KG1 (cell line): ENCODE data around the gene SIDT2.
"Not testable (repeated sequence)": the region's sequence is repeated elsewhere in the genome, so short reads cannot be mapped to it uniquely, and the experiment has no call there.

Experiments used
- DNase-seq: peaks from one replicate; lab custom pipeline; 2025; lab: John Stamatoyannopoulos, UW

SIDT2 gene

DNA sequence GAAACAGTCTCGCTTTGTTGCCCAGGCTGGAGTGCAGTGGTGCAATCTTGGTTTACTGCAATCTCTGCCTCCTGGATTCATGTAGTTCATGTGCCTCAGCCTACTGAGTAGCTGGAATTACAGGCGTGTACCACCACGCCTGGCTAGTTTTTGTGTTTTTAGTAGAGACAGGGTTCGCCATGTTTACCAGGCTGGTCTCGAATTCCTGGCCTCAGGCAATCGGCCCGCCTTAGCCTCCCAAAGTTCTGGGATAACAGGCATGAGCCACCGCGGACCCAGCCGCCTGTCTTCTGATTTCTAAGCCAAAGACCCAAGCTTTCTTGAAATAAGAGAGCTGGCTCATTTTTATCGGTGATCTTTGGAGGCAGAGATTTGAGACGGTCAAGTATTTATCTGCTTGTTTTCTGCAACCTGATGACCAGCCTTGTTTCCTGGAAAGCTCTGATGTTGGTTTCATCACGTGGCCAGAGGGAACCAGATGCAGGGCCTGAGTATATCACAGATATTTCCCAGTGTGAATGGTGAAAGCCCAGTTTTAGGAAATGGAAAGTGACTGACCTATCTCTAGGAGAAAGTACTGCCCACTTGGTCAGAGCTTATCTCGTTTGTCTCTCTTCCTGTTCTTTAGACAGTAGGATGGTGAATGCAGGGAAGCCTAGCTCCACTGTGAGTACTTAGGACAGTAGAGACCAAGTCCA, 5.7 kb upstream of the SIDT2 start:
- no peak for DNase-seq

DNA sequence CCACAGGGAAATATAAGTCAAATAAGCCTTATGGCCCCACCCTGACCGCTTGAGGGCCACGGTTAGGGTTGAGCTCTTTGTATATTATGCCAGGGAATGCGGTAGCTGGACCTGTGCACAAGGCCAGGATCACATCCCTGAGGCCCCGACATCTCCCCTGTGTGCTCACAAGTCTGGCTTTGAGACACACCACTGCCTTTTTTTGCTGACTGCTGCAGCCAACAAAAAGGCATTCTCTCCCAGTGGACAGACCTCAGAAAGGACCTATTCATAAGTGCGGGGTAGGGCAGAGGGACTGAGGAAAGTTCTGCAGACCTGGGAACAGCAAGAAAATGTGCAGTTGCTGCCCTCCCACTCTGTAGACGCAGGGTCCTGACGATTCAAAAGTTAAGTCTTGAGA, 3.4 kb upstream of the SIDT2 start:
- no peak for DNase-seq

DNA sequence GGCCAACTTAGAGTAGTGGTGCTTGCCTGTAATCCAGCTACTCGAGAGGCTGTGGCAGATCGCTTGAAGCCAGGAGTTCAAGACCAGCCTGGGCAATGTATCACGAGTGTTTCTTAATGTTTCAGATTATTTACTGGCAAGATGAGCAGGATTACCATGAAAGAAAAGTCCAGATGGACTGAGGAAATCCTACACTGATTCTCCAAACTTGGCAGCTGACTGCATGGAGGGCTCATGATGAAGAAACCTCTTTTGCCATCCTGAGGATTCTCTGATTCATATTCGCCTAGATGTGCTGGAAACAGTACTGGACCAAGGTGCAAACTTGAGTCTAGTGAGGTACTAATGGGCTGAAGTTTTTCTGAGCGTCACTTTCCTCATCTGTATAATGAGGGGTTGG, 2.8 kb upstream of the SIDT2 start:
- no peak for DNase-seq

DNA sequence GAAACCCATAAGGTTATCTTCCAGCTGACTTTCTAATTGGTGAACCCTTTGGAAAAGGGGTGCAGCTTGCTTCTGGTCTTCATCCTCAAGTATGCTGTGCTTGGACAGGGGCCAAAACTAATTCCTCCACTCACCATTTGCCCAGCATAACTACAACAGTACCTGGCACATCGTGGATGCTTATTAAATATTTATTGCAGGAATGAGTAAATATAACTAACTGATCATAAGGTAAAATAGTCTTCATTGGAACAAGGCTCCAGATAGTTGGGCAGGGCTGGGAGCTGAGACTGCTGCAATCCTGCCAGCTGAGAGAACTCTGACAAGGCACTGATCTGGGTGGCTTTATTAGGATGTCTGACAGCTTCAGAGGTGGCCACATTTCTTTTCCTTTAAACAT, 2.4 kb upstream of the SIDT2 start:
- no peak for DNase-seq

DNA sequence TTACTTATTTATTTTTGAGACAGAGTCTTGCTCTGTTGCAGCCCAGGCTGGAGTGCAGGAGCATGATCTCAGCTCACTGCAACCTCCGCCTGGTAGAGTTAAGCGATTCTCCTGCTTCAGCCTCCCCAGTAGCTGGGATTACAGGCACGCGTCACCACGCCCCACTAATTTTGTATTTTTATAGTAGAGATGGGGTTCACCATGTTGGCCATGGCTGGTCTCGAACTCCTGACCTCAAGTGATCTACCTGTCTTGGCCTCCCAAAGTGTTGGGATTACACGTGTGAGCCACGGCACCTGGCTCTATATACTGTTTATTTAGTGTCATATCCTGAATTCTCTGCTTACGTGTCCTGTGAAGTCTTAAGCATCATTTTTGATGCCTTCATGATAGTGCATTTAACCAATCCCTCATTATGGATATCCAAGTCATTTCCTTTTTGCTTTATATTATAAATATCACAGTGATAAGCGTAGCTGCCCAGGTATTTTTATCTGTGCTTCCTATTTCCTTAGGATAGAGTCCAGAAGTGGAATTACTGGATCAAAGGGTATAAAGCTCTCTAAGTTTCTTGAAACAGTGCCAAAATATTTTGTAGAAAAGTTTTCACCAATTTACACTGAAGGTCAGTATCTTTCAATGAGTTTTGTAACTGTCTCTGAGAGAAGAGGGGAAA, 871 bp upstream of the SIDT2 start:
- DNase-seq: no peak

DNA sequence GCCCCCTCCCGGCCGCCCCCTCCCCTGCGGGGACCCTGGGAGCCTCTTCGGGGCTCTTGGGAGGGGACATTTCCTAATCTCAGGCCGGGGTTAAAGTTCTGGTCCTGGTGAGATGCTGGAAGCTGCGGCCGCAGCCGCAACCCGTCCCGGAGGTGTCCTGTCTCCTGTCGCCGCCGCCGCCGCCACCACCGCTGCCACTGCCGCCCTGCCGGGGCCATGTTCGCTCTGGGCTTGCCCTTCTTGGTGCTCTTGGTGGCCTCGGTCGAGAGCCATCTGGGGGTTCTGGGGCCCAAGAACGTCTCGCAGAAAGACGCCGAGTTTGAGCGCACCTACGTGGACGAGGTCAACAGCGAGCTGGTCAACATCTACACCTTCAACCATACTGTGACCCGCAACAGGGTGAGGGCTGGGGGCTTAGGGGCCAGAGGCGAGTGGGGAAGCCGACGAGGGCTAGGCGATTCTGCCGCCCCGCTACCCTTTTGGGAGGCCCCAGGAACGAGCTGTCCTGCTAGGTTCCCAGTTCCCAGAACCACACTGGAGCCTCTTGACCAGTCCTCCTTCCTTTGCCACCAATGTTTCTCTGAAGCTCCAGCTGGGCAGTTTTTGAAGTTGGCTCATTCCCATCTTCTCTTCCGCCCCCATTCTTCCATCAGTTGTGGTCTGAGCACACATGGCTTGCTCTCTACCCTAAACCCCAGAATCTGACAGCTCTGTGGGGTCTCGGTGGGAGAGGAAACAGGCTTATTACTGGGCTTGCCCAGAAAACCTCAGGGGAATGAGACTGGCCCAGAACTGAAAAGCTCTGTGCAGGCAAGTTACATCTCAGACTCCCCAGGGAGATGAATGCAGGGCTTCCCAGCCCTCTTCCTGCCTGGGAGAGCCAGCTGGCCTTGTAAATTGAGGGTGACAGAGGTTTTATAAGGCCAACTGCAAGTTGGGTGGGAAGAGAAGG, 781 bp downstream of the SIDT2 start:
- no peak for DNase-seq

DNA sequence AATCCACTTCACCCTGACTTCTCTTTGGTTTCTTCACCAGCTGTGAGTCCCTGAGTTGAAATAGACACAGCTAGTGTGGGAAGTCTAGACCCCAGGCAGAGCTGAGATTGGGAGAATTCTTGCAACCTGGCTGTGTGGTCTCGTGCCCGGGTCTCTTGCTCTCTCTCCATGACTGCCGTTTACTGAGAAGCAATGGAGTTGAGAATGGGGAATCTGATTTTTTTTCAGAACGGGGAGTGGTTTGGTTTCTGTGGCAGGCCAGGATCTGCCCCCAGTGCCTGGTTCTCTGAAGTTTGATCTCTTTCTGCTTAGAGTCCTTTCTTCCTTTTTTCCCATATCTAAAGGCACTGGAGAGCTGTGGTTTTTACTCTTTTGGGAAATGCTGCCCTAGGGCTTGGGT, 1.5 kb downstream of the SIDT2 start:
- DNase-seq: no peak

DNA sequence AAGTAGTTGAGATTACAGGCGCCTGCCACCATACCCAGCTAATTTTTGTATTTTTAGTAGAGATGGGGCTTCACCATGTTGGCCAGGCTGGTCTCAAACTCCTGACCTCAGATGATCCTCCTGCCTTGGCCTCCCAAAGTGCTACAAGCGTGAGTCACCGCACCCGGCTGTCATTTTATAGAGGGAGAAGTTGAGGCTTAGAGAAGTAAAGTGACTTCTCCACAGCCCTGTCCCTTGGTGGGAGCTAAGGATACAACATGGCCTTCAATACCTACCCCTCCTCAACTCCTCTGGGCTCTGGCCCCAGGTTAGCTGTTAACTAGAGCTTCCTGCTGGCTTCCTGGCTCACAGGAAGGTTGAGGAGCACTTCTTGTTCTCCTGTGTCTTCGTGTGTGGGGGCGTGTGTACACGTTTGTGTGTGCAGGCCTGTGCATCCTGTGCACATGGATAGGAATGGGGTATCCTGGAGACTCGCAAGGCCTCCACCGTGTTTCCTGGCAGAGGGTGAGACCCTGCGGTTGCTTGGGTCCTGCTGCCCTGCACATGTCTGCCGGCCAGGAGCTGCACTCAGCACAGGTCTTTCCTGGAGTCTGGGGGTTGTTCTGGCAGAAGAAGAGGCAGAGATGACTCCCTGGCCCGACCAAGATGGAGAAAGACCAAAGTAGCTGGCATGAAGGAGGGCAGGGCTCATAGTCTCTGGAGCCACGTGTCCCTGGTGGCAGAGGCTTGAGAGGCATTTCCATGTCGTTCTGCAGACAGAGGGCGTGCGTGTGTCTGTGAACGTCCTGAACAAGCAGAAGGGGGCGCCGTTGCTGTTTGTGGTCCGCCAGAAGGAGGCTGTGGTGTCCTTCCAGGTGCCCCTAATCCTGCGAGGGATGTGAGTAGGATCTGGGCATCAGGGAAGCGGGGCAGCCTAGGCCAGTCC, 2.4 kb downstream of the SIDT2 start:
- no peak for DNase-seq

DNA sequence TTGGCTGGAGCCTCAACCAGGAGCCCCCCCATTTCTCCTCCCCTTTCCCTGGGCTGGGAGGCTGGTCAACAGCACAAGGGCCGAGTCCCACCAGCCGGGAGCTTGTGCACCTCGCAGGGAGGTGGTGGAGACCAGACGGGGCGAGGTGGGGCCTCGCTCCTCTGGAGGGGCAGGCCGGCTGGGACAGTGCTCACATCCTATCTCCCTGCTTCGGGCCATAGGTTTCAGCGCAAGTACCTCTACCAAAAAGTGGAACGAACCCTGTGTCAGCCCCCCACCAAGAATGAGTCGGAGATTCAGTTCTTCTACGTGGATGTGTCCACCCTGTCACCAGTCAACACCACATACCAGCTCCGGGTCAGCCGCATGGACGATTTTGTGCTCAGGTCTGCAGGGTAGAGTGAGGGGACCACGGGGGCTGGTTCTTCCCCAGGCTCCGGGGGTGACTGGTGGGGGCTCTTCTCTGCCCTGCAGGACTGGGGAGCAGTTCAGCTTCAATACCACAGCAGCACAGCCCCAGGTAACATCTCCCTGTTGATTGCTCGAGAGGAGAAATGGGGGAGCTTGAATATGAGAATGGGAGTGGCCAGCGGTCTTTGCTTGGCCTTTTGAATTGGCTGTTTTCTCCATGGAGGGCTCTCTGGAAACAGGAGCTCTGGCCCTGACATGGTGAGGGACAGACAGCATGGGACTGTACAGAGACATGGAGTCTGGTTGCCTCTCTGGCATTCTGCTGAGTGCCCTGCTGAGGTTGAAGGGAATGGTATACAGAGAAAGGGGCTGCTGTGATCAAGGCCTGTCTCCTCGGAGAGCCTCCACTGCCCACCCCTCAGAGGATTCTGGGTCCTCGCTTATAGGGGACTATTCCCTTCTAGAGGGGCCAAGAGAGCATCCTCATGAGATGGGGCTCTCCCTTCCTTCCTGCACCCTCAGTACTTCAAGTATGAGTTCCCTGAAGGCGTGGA, 3.3 kb downstream of the SIDT2 start:
- no peak for DNase-seq

DNA sequence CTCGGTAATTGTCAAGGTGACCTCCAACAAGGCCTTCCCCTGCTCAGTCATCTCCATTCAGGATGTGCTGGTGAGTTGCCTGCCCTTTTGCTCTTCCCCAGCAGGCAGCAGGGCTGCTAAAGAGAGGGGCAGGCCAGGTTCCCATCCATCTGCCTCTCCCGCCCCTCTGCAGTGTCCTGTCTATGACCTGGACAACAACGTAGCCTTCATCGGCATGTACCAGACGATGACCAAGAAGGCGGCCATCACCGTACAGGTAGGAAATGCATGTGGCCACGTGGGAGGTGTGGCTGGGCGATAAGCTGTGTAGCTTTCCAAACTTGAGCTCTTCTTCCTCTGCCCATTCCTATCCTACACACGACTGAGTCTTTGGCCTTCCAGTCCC, 4.0 kb downstream of the SIDT2 start:
- DNase-seq: no peak

DNA sequence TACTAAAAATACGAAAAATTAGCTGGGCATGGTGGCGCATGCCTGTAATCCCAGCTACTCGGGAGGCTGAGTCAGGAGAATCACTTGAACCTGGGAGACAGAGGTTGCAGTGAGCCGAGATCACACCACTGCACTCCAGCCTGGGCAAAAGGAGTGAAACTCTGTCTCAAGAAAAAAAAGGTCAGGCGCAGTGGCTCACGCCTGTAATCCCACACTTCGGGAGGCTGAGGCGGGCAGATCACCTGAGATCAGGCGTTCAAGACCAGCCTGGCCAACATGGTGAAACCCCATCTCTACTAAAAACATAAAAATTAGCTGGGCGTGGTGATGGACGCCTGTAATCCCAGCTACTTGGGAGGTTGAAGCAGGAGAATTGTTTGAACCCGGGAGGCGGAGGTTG, 4.6 kb downstream of the SIDT2 start:
- not testable (repeated sequence) for DNase-seq

DNA sequence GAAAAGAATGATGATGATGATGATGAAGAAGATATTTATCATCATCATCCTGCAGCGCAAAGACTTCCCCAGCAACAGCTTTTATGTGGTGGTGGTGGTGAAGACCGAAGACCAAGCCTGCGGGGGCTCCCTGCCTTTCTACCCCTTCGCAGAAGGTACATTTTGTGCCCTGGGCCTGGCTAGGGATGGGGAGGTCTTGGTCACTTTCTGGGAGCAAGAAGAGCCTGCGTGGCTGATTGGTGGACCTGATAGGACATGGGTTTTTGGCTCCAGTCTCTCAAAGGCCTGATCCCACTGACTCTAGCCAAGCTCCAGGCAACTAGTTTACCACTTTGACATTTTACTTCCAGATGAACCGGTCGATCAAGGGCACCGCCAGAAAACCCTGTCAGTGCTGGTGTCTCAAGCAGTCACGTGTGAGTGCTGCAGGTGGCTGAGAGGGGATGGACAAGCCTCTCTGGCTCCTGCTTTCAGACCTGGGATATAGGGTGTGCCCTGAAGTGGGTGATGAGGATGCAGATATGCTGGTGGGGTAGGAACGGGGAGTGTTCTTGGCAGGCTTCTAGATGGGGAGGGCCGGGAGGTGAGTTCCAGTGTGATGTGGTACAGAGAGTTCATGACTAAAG, 5.3 kb downstream of the SIDT2 start:
- no peak for DNase-seq

DNA sequence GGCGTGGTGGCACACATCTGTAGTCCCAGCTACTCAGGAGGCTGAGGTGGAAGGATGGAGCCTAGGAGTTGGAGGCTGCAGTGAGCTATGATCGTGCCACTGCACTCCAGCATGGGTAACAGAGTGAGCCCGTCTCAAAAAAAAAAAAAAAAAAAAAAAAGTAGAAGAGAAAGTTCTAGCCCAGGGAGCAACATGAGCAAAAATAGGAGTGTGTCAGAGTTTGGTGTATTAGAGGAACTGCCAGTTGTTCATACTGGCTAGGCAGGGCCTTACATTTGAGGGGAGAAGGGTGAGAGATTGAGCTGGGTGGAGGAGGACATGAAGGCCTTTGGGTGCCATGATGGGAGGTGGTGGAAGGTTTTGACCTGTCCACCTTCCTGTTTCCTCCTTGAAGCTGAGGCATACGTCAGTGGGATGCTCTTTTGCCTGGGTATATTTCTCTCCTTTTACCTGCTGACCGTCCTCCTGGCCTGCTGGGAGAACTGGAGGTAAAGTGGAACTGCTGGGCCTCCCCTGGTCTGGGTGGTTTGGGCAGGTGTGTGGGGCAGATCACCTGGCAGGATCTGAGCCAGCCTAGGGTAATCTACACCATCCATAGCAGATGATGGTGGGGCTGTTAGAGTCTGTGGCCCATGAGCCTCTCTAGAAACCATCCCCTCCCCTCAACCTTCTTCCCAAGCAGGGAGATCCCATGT, 7.3 kb downstream of the SIDT2 start:
- no peak for DNase-seq

DNA sequence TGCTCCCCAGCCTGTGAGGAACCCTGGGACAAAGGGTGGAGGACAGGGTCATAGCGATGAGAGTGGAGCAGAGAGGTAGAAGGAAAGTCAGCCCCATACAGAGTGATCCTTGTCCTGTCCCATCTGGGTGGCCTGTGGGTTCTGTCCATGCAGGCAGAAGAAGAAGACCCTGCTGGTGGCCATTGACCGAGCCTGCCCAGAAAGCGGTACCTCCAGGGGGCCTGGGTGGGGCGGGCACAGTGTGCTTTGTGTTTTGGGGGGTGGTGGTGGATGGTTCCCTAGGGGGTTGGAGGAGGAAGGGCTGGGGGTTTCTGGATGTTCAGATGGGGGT, 7.9 kb downstream of the SIDT2 start:
- no peak for DNase-seq

DNA sequence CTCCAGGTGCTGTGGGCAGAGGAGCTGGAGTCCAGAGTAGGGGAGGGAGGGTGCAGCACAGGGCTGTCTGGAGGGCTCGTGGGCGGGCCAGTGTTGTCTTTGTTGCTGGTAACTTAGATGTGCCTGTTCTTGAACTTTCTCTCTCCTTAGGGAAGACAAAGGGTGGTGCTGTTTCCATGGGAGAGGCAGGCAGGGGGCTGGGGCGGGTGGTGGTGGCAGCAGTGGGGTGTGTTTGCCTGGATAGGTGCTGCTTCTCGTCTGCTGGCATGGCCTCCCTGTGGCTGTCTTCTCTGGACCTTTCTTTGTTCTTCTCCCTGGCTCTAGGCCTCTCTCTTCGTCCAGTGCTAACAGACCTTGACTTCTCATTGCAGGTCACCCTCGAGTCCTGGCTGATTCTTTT, 8.5 kb downstream of the SIDT2 start:
- DNase-seq: no peak

DNA sequence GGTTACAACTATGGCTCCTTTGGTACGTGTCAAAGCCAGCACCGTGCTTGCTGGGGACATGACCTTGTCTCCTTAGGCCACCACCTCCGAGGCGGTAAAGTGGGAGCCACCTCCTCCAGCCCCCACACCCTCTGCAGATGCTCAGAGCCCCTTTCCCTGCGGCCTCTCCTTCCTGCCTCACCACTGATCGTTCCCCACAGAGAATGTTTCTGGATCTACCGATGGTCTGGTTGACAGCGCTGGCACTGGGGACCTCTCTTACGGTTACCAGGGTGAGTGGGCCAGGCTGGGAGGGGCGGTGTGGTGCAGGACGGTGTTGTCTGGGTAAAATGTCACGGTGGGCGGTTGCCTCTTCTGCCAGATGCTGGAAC, 8.9 kb downstream of the SIDT2 start:
- no peak for DNase-seq

DNA sequence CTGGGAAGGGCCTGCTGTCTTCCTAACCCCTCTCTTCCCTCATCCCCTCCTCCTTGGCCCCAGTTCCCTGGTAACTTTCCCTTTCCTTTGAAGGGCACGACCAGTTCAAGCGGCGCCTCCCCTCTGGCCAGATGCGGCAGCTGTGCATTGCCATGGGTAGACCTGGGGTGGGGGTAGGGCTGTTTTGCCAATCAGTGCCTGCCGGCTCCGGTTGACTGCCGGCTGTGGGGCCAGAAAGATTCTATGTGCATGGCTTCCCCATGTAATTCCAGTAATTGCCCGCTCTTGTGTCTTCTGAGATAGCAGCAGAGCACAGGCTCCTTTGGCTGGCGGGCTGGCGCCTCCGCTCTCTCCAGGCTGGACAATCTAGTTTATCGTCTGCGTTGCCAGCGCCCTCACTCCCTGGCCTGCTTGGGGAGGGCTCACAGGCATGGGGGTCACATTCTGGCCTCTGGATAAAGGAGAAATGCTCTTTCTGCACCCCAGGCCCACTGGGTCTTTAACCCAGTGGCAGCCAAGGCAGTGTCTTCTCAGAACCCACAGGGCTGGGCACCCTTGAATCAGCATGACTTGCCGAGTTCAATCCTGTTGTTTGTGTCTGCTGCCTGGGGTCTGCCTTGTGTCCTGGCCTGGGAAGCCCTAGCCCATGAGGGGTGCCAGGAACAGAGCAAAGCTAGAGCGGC, 9.4 kb downstream of the SIDT2 start:
- no peak for DNase-seq

DNA sequence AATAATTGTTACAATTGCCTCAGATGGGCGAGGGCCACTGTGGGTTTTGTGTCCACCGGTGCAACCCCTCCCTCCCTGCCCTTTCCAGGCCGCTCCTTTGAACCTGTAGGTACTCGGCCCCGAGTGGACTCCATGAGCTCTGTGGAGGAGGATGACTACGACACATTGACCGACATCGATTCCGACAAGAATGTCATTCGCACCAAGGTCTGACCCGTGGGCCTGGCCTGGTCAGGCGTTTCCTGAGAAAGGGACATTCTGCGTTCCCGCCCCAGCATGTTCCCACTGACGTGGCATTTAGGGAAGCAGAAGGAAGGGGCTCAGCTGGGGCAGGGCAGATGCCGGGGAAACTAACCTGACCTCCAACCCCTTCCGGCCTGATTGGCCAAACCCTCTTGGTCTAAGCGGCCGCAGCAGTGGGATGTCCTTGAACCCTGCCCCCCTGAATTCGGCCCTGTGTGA, 10.1 kb downstream of the SIDT2 start:
- DNase-seq: no peak
